Calu3 (cell line): Measurements from ENCODE around the gene CHD3. TPM values are rescaled to one million over a fixed set of nuclear protein-coding genes. Genes with fewer than 3 reads are reported as not detected.

Source experiments
- BruUV-seq: library from RNA; stranded (reverse); fragments of 400-500 nt; replicated peaks from 2 replicates; lab custom pipeline; 2021; lab: Mats Ljungman, UMichigan
- CTCF ChIA-PET: fragments of 300-600 bp; sonication (Branson Sonifier 250); formaldehyde crosslinking; loops from one replicate; lab custom pipeline; 2022; ENCODE audit warnings: antibody characterized with exemption; lab: Charles Lee
- DNase-seq: peaks from one replicate; pipeline ENCODE4 v3.0.0; 2022
- H3K27ac Mint-ChIP-seq: one replicate; pipeline ENCODE4 v1.8.0; 2022; ENCODE audit warnings: mixed read lengths; ENCODE audit not compliant: unreplicated experiment
- H3K27me3 Mint-ChIP-seq: one replicate; pipeline ENCODE4 v1.8.0; 2022; ENCODE audit warnings: mixed read lengths; ENCODE audit not compliant: unreplicated experiment
- H3K36me3 Mint-ChIP-seq: one replicate; pipeline ENCODE4 v1.8.0; 2022; ENCODE audit warnings: mild to moderate bottlenecking, moderate library complexity, mixed read lengths; ENCODE audit not compliant: insufficient read depth, unreplicated experiment
- H3K4me1 Mint-ChIP-seq: one replicate; pipeline ENCODE4 v1.8.0; 2022; ENCODE audit warnings: mild to moderate bottlenecking, low read depth, mixed read lengths; ENCODE audit not compliant: unreplicated experiment
- H3K4me3 Mint-ChIP-seq: one replicate; pipeline ENCODE4 v1.8.0; 2022; ENCODE audit warnings: mild to moderate bottlenecking, low read depth, moderate library complexity, mixed read lengths; ENCODE audit not compliant: unreplicated experiment
- H3K9me3 Mint-ChIP-seq: one replicate; pipeline ENCODE4 v1.8.0; 2022; ENCODE audit warnings: low read depth, mixed read lengths; ENCODE audit not compliant: unreplicated experiment
- intact Hi-C: fragments of 100-400 bp; cut with micrococcal nuclease; formaldehyde crosslinking; loops from one replicate; pipeline ENCODE4 v1.10.0; 2022; ENCODE audit not compliant: unreplicated experiment
- total RNA-seq: library from RNA; stranded (reverse); gene quantifications from 2 replicates; pipeline ENCODE4 v1.2.3, GENCODE V29; 2022
- TF ChIP-seq, protein P1 (sequence below): fragments of 200-600 bp; IDR thresholded peaks from one replicate; pipeline ENCODE4 v1.8.0; 2022; ENCODE audit warnings: antibody characterized with exemption; ENCODE audit not compliant: unreplicated experiment

Gene CHD3
- total RNA-seq, 1 experiment from 2014 or later: 116 TPM

GRCh38 chr17:7867881-7868329 is 20.7 kb upstream of the CHD3 start:
- CTCF ChIA-PET: no interaction called here
- H3K27ac Mint-ChIP-seq: no peak overlapping the region
- no TSS peak for BruUV-seq

GRCh38 chr17:7873051-7873450 is 15.5 kb upstream of the CHD3 start:
- Mint-ChIP-seq H3K9me3 (no peaks in the 10 kb centered on the region), H3K4me1 (no peaks in the 10 kb centered on the region), H3K27me3 (no peaks in the 10 kb centered on the region), H3K27ac (no peak overlapping the region), H3K4me3 (no peak overlapping the region), H3K36me3 (no peaks in the 10 kb centered on the region)
- BruUV-seq: no TSS peak
- CTCF ChIA-PET: no interaction called here
- intact Hi-C loops: no loop called here
- TF ChIP-seq, protein P1, sequence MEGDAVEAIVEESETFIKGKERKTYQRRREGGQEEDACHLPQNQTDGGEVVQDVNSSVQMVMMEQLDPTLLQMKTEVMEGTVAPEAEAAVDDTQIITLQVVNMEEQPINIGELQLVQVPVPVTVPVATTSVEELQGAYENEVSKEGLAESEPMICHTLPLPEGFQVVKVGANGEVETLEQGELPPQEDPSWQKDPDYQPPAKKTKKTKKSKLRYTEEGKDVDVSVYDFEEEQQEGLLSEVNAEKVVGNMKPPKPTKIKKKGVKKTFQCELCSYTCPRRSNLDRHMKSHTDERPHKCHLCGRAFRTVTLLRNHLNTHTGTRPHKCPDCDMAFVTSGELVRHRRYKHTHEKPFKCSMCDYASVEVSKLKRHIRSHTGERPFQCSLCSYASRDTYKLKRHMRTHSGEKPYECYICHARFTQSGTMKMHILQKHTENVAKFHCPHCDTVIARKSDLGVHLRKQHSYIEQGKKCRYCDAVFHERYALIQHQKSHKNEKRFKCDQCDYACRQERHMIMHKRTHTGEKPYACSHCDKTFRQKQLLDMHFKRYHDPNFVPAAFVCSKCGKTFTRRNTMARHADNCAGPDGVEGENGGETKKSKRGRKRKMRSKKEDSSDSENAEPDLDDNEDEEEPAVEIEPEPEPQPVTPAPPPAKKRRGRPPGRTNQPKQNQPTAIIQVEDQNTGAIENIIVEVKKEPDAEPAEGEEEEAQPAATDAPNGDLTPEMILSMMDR: no peak
- DNase-seq: no peak

More at GRCh38 chr17:7867881-7868329, 20.7 kb upstream of the CHD3 start:
- H3K9me3 Mint-ChIP-seq: no peaks in the 10 kb centered on the region
- DNase-seq: no peak
- peaks cover 2% of the 10 kb centered on the region for H3K4me1 Mint-ChIP-seq
- TF ChIP-seq, protein P1: no peak
- no peaks in the 10 kb centered on the region for H3K27me3 Mint-ChIP-seq
- intact Hi-C loops: no loop called here
- no peak overlapping the region for H3K4me3 Mint-ChIP-seq
- peaks cover 4% of the 10 kb centered on the region for H3K36me3 Mint-ChIP-seq

DNA sequence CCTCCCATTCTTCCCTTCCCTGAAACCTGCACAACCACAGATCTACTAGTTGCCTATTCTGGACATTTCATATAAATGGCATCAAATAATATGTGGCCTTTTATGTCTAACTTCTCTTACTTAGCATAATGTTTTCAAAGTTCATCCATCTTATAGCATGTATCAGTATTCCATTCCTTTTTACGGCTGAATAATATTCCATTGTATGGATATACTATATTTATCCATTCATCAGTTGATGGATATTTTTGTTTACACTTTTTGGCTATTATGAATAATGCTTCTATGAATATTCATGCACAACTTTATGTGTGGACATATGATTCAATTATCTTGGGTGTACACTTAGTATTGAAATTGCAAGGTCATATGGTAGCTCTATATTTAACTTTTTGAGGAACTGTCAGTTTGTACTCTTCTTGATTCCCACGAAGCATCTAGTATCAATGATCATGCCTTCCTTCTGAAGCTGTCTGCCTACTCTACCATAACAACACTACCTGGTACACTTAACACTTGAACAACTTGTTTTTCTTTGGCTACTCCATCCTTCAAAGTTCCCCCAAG is 12.7 kb upstream of the CHD3 start:
- Mint-ChIP-seq H3K4me1 (no peaks in the 10 kb centered on the region), H3K4me3 (no peak overlapping the region), H3K36me3 (no peaks in the 10 kb centered on the region), H3K9me3 (no peaks in the 10 kb centered on the region), H3K27ac (no peak overlapping the region), H3K27me3 (no peaks in the 10 kb centered on the region)
- TF ChIP-seq, protein P1: no peak
- intact Hi-C loops: no loop called here
- DNase-seq: no peak
- CTCF ChIA-PET: no interaction called here
- no TSS peak for BruUV-seq

DNA sequence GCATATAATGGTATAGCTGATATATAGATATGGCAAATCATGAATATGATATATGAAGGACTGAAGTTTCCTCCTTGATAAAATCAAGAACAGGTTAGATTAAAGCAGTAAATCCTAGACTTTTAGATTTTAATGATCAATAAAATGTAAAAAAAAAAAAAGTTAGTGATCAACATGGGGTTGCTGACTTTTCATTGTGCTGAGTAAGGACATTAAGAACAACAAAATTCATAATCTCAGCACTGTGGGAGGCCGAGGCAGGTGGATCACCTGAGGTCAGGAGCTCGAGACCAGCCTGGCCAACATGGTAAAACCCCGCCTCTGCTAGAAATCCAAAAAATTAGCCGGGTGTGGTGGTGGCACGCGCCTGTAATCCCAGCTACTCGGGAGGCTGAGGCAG is 10.4 kb upstream of the CHD3 start:
- CTCF ChIA-PET: no interaction called here

More for the DNA sequence above, 10.4 kb upstream of the CHD3 start:
- Mint-ChIP-seq H3K4me3 (no peak overlapping the region), H3K4me1 (no peaks in the 10 kb centered on the region), H3K27me3 (no peaks in the 10 kb centered on the region), H3K27ac (no peak overlapping the region), H3K36me3 (no peaks in the 10 kb centered on the region), H3K9me3 (no peaks in the 10 kb centered on the region)
- no peak for DNase-seq
- no TSS peak for BruUV-seq
- TF ChIP-seq, protein P1: no peak
- intact Hi-C loops: no loop called here
